ENCODE measurements around the gene GLI2. TPM values are rescaled to one million over a fixed set of nuclear protein-coding genes. Genes with fewer than 3 reads are reported as not detected.
A peak's percentile ranks its signal among the peaks of the same experiment; 100 is the strongest.

Gene GLI2
- polyA plus RNA-seq, 2 of the 4 experiments (the other 2 are of a cell fraction): 5.6 to 12.5 TPM

- ChIA-PET CTCF (interaction anchor here (1.5 to 1.9 kb wide), 2 partner anchors 80 to 295 kb away, joined by 7 to 8 read pairs; no protein-coding TSS in a partner anchor), POLR2A (no interaction called here)
- H3K4me3 ChIP-seq: no peak overlapping the region
- H3K4me2 ChIP-seq: no peak overlapping the region
- FAIRE-seq (no peak), ATAC-seq (no peak), DNase-seq (ENCODE audit: low read depth in 1 of 2, low spot score in 1 of 2) (no peak)
- H3K27ac ChIP-seq: peak overlapping the region in 1 of 2 experiments; percentile 32; a peak in 2 of 6 replicates
- 95% methylated on average over 13 of the region's 15 CpGs for WGBS (ENCODE audit: missing lambda C conversion rate)
- TF ChIP-seq CHD2 (IDR thresholded peaks at IDR 0.05; ENCODE audit: low read length, partially characterized antibody) (no peak), RCOR1 (IDR thresholded peaks at IDR 0.05; ENCODE audit: low read depth, low read length) (no peak), HDAC2 (IDR thresholded peaks at IDR 0.05) (no peak), KDM5A (IDR thresholded peaks at IDR 0.05) (no peak), BHLHE40 (IDR thresholded peaks at IDR 0.05; ENCODE audit: low read depth, low read length) (no peak), MAZ (IDR thresholded peaks at IDR 0.05; ENCODE audit: borderline replicate concordance, low read depth, low read length) (no peak), MYC (IDR thresholded peaks at IDR 0.05; ENCODE audit: borderline replicate concordance, low read length) (no peak), BCL3 (IDR thresholded peaks at IDR 0.05) (no peak)
- no peaks in the 10 kb centered on the region for H3K9me3 ChIP-seq
- H3K4me1 ChIP-seq: peaks cover 41% of the 10 kb centered on the region
These were observed 40.3 kb downstream of the GLI2 start for GRCh38 chr2:120775801-120776589.

GRCh38 chr2:120776649-120777048 is 41.0 kb downstream of the GLI2 start:
- POLR2A ChIA-PET: no interaction called here
- no peak for ATAC-seq
- Histone ChIP-seq H3K4me1 (peaks cover 35% of the 10 kb centered on the region), H3K4me2 (no peak overlapping the region), H3K27ac (peak overlapping the region in 1 of 2 experiments; percentile 32; a peak in 2 of 6 replicates), H3K4me3 (no peak overlapping the region), H3K9me3 (no peaks in the 10 kb centered on the region)
- no peak for TF ChIP-seq JUNB (IDR thresholded peaks at IDR 0.05)
- no peak for TF ChIP-seq KDM5A (IDR thresholded peaks at IDR 0.05)
- TF ChIP-seq ZNF302 (CRISPR knock-in tag; IDR thresholded peaks at IDR 0.05): no peak
- TF ChIP-seq CEBPB (IDR thresholded peaks at IDR 0.05): no peak
- no peak for TF ChIP-seq CBX2 (IDR thresholded peaks at IDR 0.05; ENCODE audit: borderline replicate concordance, low read depth)
- no peak for TF ChIP-seq CHD4 (IDR thresholded peaks at IDR 0.05; ENCODE audit: borderline replicate concordance)
- TF ChIP-seq MAX (IDR thresholded peaks at IDR 0.05): no peak
- TF ChIP-seq ELK1 (IDR thresholded peaks at IDR 0.05; ENCODE audit: low read depth, low read length): no peak
- no peak for TF ChIP-seq GATA3 (IDR thresholded peaks at IDR 0.05; ENCODE audit: borderline replicate concordance)
- no peak for FAIRE-seq
- CTCF ChIA-PET: interaction anchor here (1.5 to 1.9 kb wide), 2 partner anchors 80 to 295 kb away, joined by 7 to 8 read pairs; no protein-coding TSS in a partner anchor
- DNase-seq (ENCODE audit: low read depth in 1 of 2, low spot score in 1 of 2): no peak
- 90% methylated on average over 5 of the region's 9 CpGs for WGBS (ENCODE audit: missing lambda C conversion rate)

- H3K9me3 ChIP-seq: no peaks in the 10 kb centered on the region
- FAIRE-seq (no peak), DNase-seq (ENCODE audit: low read depth in 1 of 2, low spot score in 1 of 2) (no peak), ATAC-seq (no peak)
- WGBS (ENCODE audit: missing lambda C conversion rate): 89% methylated on average over 14 of the region's 14 CpGs
- ChIA-PET POLR2A (no interaction called here), CTCF (interaction anchor here (1.5 to 1.9 kb wide), 2 partner anchors 81 to 294 kb away, joined by 7 to 8 read pairs; no protein-coding TSS in a partner anchor)
- H3K27ac ChIP-seq: no peak overlapping the region
- peaks cover 29% of the 10 kb centered on the region for H3K4me1 ChIP-seq
- H3K4me3 ChIP-seq: no peak overlapping the region
- no peak overlapping the region for H3K4me2 ChIP-seq
- no peak for TF ChIP-seq RNF2 (IDR thresholded peaks at IDR 0.05; ENCODE audit: borderline replicate concordance, low read depth)
- TF ChIP-seq GATA3 (IDR thresholded peaks at IDR 0.05; ENCODE audit: borderline replicate concordance): no peak
- TF ChIP-seq REST (IDR thresholded peaks at IDR 0.05): no peak
- no peak for TF ChIP-seq RFX5 (IDR thresholded peaks at IDR 0.05)
- TF ChIP-seq MAX (IDR thresholded peaks at IDR 0.05): no peak
- TF ChIP-seq CBX8 (IDR thresholded peaks at IDR 0.05): no peak
- TF ChIP-seq SREBF2 (IDR thresholded peaks at IDR 0.05): no peak
- TF ChIP-seq ZNF302 (CRISPR knock-in tag; IDR thresholded peaks at IDR 0.05): no peak
- no peak for TF ChIP-seq E2F6 (IDR thresholded peaks at IDR 0.05; ENCODE audit: borderline replicate concordance, low read depth)
- no peak for TF ChIP-seq FOSL2 (IDR thresholded peaks at IDR 0.05)
- TF ChIP-seq FOSL2 (CRISPR knock-in tag; IDR thresholded peaks at IDR 0.05): no peak
- TF ChIP-seq PBX3 (IDR thresholded peaks at IDR 0.05): no peak
These were observed 41.6 kb downstream of the GLI2 start for GRCh38 chr2:120777170-120777751.

Measured in A549 (cell line).